Calu3 (cell line): ENCODE measurements around the gene CDC123. TPM values are rescaled to one million over a fixed set of nuclear protein-coding genes. Genes with fewer than 3 reads are reported as not detected.
"Not testable (repeated sequence)": the region's sequence is repeated elsewhere in the genome, so short reads cannot be mapped to it uniquely, and the experiment has no call there.

Experiments
- BruUV-seq: library from RNA; stranded (reverse); fragments of 400-500 nt; replicated peaks from 2 replicates; lab custom pipeline; 2021; lab: Mats Ljungman, UMichigan
- CTCF ChIA-PET: fragments of 300-600 bp; sonication (Branson Sonifier 250); formaldehyde crosslinking; loops from one replicate; lab custom pipeline; 2022; ENCODE audit warnings: antibody characterized with exemption; lab: Charles Lee
- DNase-seq: peaks from one replicate; pipeline ENCODE4 v3.0.0; 2022
- H3K27ac Mint-ChIP-seq: one replicate; pipeline ENCODE4 v1.8.0; 2022; ENCODE audit warnings: mixed read lengths; ENCODE audit not compliant: unreplicated experiment
- H3K27me3 Mint-ChIP-seq: one replicate; pipeline ENCODE4 v1.8.0; 2022; ENCODE audit warnings: mixed read lengths; ENCODE audit not compliant: unreplicated experiment
- H3K36me3 Mint-ChIP-seq: one replicate; pipeline ENCODE4 v1.8.0; 2022; ENCODE audit warnings: mild to moderate bottlenecking, moderate library complexity, mixed read lengths; ENCODE audit not compliant: insufficient read depth, unreplicated experiment
- H3K4me1 Mint-ChIP-seq: one replicate; pipeline ENCODE4 v1.8.0; 2022; ENCODE audit warnings: mild to moderate bottlenecking, low read depth, mixed read lengths; ENCODE audit not compliant: unreplicated experiment
- H3K4me3 Mint-ChIP-seq: one replicate; pipeline ENCODE4 v1.8.0; 2022; ENCODE audit warnings: mild to moderate bottlenecking, low read depth, moderate library complexity, mixed read lengths; ENCODE audit not compliant: unreplicated experiment
- H3K9me3 Mint-ChIP-seq: one replicate; pipeline ENCODE4 v1.8.0; 2022; ENCODE audit warnings: low read depth, mixed read lengths; ENCODE audit not compliant: unreplicated experiment
- CTCF ChIP-seq: fragments of 200-600 bp; IDR thresholded peaks from one replicate; pipeline ENCODE4 v1.8.0; 2022; ENCODE audit warnings: antibody characterized with exemption; ENCODE audit not compliant: unreplicated experiment
- intact Hi-C: fragments of 100-400 bp; cut with micrococcal nuclease; formaldehyde crosslinking; loops from one replicate; pipeline ENCODE4 v1.10.0; 2022; ENCODE audit not compliant: unreplicated experiment
- total RNA-seq: library from RNA; stranded (reverse); gene quantifications from 2 replicates; pipeline ENCODE4 v1.2.3, GENCODE V29; 2022

CDC123 gene
- total RNA-seq, 1 experiment from 2014 or later, result 96.3 TPM

GRCh38 chr10:12164085-12164484 lies 31.9 kb upstream of the CDC123 start:
- peaks cover 16% of the 10 kb centered on the region for H3K36me3 Mint-ChIP-seq
- DNase-seq, result no peak
- no peak overlapping the region for H3K27ac Mint-ChIP-seq
- CTCF ChIA-PET, result no interaction called here
- no TSS peak for BruUV-seq
- H3K4me1 Mint-ChIP-seq, result no peaks in the 10 kb centered on the region
- H3K4me3 Mint-ChIP-seq, result no peak overlapping the region
- no peaks in the 10 kb centered on the region for H3K9me3 Mint-ChIP-seq
- no peak for TF ChIP-seq CTCF
- intact Hi-C loops, result no loop called here
- H3K27me3 Mint-ChIP-seq, result no peaks in the 10 kb centered on the region

GRCh38 chr10:12165036-12165435 lies 31.0 kb upstream of the CDC123 start:
- H3K4me3 Mint-ChIP-seq, result no peak overlapping the region

GRCh38 chr10:12165999-12166775 lies 29.8 kb upstream of the CDC123 start:
- no peaks in the 10 kb centered on the region for H3K4me1 Mint-ChIP-seq
- DNase-seq, result no peak
- TF ChIP-seq CTCF, result no peak
- intact Hi-C loops, result no loop called here
- H3K27me3 Mint-ChIP-seq, result no peaks in the 10 kb centered on the region
- H3K36me3 Mint-ChIP-seq, result peaks cover 29% of the 10 kb centered on the region
- no peaks in the 10 kb centered on the region for H3K9me3 Mint-ChIP-seq
- CTCF ChIA-PET, result no interaction called here
- BruUV-seq, result no TSS peak
- H3K27ac Mint-ChIP-seq, result no peak overlapping the region
- no peak overlapping the region for H3K4me3 Mint-ChIP-seq

More at GRCh38 chr10:12165036-12165435, 31.0 kb upstream of the CDC123 start:
- Mint-ChIP-seq H3K27ac (peak overlapping the region; percentile 37), H3K36me3 (peaks cover 25% of the 10 kb centered on the region), H3K9me3 (no peaks in the 10 kb centered on the region), H3K27me3 (no peaks in the 10 kb centered on the region), H3K4me1 (no peaks in the 10 kb centered on the region)
- no TSS peak for BruUV-seq
- CTCF ChIA-PET, result no interaction called here
- intact Hi-C loops, result no loop called here
- TF ChIP-seq CTCF, result no peak
- no peak for DNase-seq

- not testable (repeated sequence) for H3K9me3 Mint-ChIP-seq, BruUV-seq
- H3K36me3 Mint-ChIP-seq, result peaks cover 30% of the 10 kb centered on the region
Measured at GRCh38 chr10:12171512-12171911, 24.5 kb upstream of the CDC123 start.

GRCh38 chr10:12177642-12178041 lies 18.3 kb upstream of the CDC123 start:
- Mint-ChIP-seq H3K27me3 (no peaks in the 10 kb centered on the region), H3K9me3 (no peaks in the 10 kb centered on the region), H3K4me3 (no peak overlapping the region), H3K36me3 (peaks cover 14% of the 10 kb centered on the region), H3K27ac (no peak overlapping the region), H3K4me1 (no peaks in the 10 kb centered on the region)
- CTCF ChIA-PET, result no interaction called here
- intact Hi-C loops, result no loop called here
- BruUV-seq, result no TSS peak
- no peak for TF ChIP-seq CTCF
- DNase-seq, result no peak

More at GRCh38 chr10:12171512-12171911, 24.5 kb upstream of the CDC123 start:
- H3K4me3 Mint-ChIP-seq, H3K27me3 Mint-ChIP-seq, H3K27ac Mint-ChIP-seq, CTCF ChIA-PET, intact Hi-C loops, DNase-seq, H3K4me1 Mint-ChIP-seq: not testable (repeated sequence)
